Stimulated activated CD8-positive, alpha-beta memory T cell treated with anti-CD3 and anti-CD28 coated beads, Interleukin-7, amount 100 ng/mL, for 24 hours (primary cell): Measurements from ENCODE around the gene POTEH.
"Not testable (repeated sequence)": the region's sequence is repeated elsewhere in the genome, so short reads cannot be mapped to it uniquely, and the experiment has no call there.

Experiments
- DNase-seq: peaks from one replicate; pipeline ENCODE4 v3.0.0-alpha.2; 2020; ENCODE audit warnings: low read depth

Gene POTEH

GRCh38 chr22:15689749-15690125 is at the start of gene POTEH:
Gene POTEH, plus strand, starts transcription at chr22:15690026. Its CDS starts 52 bp downstream, at chr22:15690078.
- not testable (repeated sequence) for DNase-seq

- DNase-seq = not testable (repeated sequence)
Measured at GRCh38 chr22:15642288-15642861, 47.5 kb upstream of the POTEH start.

DNA sequence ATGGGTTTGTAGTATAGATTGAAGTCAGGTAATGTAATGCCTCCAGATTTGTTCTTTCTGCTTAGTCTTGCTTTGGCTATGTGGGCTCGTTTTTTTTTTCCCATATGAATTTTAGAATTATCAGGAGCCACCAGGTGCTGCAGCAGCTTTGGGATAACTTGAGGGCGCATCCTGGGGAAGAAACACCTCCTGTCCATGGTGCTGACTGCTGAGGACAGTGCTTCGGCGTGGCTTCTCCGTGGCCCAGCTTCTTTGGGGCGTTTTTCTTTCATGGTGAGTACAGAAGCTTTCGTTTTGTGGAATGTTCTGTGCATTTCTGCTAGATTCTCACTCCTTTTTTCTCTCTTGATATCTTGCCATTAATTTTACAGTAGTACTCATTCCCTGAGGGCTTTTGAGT is 37.9 kb upstream of the POTEH start:
- not testable (repeated sequence) for DNase-seq

GRCh38 chr22:15652738-15653137 is 37.1 kb upstream of the POTEH start:
- DNase-seq = not testable (repeated sequence)

DNA sequence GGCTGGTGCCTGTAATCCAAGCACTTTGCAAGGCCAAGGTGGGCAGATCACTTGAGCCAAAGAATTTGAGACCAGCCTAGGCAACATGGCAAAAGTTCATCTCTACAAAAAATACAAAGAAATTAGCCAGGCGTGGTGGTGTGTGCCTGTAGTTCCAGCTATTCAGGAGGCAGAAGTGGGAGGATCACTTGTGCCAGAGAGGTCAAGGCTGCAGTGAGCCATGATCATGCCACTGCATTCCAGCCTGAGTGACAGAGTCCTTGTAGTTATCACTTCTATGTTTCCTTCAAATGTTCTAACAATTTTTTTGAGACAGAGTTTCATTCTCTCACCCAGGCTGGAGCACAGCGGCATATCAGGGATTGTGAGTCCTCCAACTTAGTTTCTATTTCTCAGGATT is 36.6 kb upstream of the POTEH start:
- DNase-seq = not testable (repeated sequence)

DNA sequence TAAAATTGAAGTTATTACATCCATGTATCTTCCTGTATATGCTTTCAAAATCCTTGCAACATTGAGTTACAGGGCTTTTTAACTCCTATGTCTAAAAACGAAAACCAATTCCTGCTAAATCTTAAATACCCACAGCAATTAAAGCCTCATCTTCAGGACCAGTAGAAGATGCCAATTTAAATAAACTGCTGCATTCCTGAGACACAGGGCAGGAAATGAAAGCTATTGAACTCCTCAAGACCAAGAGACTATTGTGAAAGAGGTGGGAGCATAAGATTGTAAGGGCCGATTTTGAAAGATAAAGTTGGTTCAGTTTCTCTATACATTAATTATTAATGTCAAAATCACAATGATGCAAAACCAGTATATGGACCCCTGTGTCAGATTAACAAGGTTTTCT is 28.7 kb upstream of the POTEH start:
- not testable (repeated sequence) for DNase-seq

DNA sequence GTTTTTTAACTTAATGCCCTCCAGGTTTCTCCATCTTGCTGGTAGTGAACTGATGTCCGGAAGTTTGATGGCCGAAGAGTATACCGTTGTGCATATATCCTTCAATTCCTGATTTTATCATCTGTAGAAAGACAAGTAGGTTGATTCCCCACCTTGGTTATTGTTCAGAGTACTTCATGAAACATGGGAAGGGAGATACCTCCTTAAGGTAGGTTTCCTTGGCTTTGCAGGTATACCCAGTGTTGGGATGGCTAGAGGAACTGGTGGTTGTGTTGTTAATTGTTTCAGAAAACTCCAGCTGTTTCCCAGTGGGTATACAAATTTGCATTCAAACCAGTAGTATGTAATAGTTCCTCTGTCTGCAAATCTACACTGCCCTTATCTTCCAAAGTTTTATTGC is 25.1 kb upstream of the POTEH start:
- DNase-seq = not testable (repeated sequence)

GRCh38 chr22:15665478-15665877 is 24.3 kb upstream of the POTEH start:
- not testable (repeated sequence) for DNase-seq

DNA sequence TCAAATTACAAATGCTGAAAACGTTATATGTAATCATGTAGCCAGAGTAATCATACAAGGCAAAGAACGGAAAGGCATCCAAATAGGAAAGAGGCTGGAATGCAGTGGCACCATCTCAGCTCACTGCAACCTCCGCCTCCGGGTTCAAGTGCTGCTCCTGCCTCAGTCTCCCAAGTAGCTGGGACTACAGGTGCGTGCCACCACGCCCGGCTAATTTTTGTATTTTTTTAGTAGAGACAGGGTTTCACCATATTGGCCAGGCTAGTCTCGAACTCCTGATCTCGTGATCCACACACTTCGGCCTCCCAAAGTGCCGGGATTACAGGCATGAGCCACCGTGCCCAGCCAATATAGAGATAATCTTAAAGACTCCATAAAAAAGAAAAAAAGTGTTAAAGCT is 20.4 kb upstream of the POTEH start:
- DNase-seq = not testable (repeated sequence)

DNA sequence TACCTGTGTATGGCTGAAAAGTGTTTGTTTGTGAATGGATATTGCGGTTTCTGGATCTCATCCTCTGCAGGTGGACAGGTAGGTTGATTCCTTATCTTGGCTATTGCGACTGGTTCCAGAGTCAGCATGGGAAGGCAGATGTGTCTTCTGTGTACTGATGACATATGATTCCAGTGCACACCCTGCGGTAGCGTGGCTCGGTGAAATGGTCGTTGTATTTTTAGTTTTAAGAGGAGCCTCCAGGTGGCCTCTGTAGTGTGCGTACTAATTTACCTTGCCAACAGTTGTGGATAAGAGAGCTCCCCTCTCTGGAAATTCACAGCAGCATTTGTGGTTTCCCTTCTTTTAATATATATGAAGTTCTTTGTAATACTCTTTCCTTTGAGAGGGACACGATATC is 10.1 kb upstream of the POTEH start:
- DNase-seq = not testable (repeated sequence)

GRCh38 chr22:15684115-15684514 is 5.7 kb upstream of the POTEH start:
- not testable (repeated sequence) for DNase-seq

DNA sequence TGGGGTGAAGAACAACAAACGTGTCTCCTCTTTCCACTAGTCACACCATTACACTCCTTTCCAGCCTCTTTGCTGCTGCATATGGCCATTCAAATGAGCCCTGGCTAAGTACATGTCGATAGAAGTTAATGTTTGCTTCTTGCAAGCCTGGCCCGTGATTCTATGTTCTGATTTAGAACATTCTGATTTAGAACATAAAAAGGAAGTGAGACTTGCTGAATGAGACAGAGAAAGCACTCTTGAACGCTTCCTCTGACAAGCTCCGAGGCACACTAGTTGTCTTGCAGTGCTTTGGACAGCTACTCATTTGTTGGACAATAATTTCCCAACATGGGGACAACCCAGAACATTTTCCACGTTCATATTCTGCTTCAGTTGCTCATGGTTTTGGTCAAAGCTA is 5.1 kb upstream of the POTEH start:
- DNase-seq = not testable (repeated sequence)

- not testable (repeated sequence) for DNase-seq
Measured at GRCh38 chr22:15685641-15686040, 4.2 kb upstream of the POTEH start.

DNA sequence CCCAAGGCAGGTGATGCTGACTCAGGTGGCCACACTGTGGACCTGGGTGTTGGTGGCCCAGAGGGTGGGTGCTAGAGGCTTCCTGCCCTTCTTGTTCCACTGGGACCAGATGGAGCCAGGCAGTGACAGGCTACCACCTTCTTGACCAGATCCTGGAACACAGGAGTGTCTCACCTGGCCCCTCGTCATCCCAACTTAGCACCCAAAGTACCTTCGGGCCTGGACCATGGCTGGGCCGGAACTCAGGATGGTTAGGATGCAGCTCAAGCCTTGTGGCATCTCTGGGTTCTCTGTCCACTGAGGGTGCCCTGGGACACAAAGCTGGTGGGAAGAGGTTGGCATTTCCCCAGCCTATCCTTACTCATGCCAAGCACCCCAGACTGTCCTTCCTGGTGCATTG is 2.7 kb upstream of the POTEH start:
- not testable (repeated sequence) for DNase-seq

- DNase-seq = not testable (repeated sequence)
Measured at GRCh38 chr22:15687676-15688075, 2.1 kb upstream of the POTEH start.

- DNase-seq = not testable (repeated sequence)
Measured at GRCh38 chr22:15688090-15688489, 1.7 kb upstream of the POTEH start.

- not testable (repeated sequence) for DNase-seq
Measured at GRCh38 chr22:15689012-15689748, 646 bp upstream of the POTEH start.

GRCh38 chr22:15713600-15713999 is 23.8 kb downstream of the POTEH start:
- not testable (repeated sequence) for DNase-seq

GRCh38 chr22:15714125-15714524 is 24.3 kb downstream of the POTEH start:
- not testable (repeated sequence) for DNase-seq

- not testable (repeated sequence) for DNase-seq
Measured at GRCh38 chr22:15721884-15722283, 32.1 kb downstream of the POTEH start.

DNA sequence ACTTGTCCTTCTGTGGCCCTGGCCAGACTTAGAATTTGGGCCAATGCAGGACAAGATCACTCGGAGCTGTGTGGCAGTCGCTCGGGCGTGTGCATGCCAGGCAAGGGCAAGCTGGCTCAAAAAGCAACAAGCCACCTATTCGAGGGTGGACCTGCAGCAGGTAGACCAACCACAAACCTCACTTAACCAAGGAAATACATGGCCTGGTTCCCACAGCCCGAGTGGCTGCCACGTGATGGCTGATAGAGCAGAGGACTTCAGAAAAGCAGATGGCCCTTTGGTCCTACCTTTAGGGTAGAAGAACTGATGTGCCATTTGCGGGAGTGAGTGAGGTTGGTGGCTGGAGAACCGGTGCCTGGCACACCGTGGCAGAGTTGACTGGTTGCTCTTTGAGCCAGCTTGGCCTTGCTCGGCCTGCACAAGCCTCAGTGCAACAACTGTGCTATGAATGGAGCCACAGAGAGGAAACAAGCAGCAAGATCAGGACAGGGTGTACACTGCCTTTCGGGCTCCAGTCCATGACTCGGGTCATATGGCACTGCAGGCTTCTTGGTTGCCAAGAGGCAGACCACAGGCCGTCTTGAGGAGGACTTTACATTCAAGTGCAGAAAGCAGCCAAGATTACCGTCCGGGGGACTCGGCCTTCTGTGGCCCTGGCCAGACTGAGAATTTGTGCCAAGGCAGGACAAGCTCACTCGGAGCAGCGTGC is 39.5 kb downstream of the POTEH start:
- DNase-seq = not testable (repeated sequence)

DNA sequence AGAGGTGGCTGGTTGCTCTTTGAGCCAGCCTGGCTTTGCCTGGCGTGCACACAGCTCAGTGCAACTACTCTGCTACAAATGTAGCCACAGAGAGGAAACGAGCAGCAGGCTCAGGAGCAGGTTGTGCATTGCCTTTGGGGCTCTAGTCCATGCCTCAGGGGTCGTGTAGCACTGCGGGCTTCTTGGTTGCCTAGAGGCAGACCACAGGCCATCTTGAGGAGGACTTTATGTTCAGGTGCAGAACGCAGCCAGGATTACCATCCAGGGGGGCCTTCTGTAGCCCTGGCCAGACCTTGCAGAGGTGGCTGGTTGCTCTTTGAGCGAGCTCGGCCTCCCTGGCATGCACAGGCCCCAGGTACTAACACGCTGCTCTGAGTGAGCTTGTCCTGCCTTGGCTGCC is 41.2 kb downstream of the POTEH start:
- not testable (repeated sequence) for DNase-seq

GRCh38 chr22:15734411-15734810 is 44.6 kb downstream of the POTEH start:
- DNase-seq = not testable (repeated sequence)
